Measurements from ENCODE around the gene CD320. TPM values are rescaled to one million over a fixed set of nuclear protein-coding genes. Genes with fewer than 3 reads are reported as not detected.
A peak's percentile ranks its signal among the peaks of the same experiment; 100 is the strongest.
"Not testable (repeated sequence)": the region's sequence is repeated elsewhere in the genome, so short reads cannot be mapped to it uniquely, and the experiment has no call there.

Gene CD320
- total and polyA plus RNA-seq, 10 of the 15 experiments (the other 5 are each of a cell fraction or from before 2014, with no cell fraction given), result 1.1 to 134 (median 46.5) TPM

- DNase-seq (ENCODE audit: low read depth, low spot score), result no peak
- ChIA-PET RAD21 (ENCODE audit: unreplicated experiment) (interaction anchor here (0.7 kb wide), 1 partner anchor 161 kb away, joined by 3 read pairs; no protein-coding TSS in a partner anchor), SMC1A (ENCODE audit: uncharacterized antibody, unreplicated experiment) (interaction anchor here (1.3 to 1.4 kb wide), 2 partner anchors 43 to 53 kb away, joined by 3 to 6 read pairs; no protein-coding TSS in a partner anchor), POLR2A (interaction anchor here (0.6 to 1.0 kb wide), 4 partner anchors 9 to 53 kb away, joined by 3 to 5 read pairs (median 4); no protein-coding TSS in a partner anchor), CTCF (interaction anchor here (0.6 to 1.9 kb wide), 5 partner anchors 9 to 261 kb away, joined by 3 to 8 read pairs (median 4); no protein-coding TSS in a partner anchor)
- Histone ChIP-seq H3K4me3 (peak overlapping the region; percentile 98), H3K4me2 (ENCODE audit: control insufficient read depth, insufficient read depth) (peak overlapping the region; percentile 94), H3K4me1 (ENCODE audit: control insufficient read depth, insufficient read depth, low read length) (peaks cover 21% of the 10 kb centered on the region), H3K27me3 (replicated peaks in 1 of 2; ENCODE audit: control insufficient read depth in 2 of 2, insufficient read depth in 2 of 2, low read length in 1 of 2) (no peaks in the 10 kb centered on the region), H3K9me3 (replicated peaks; ENCODE audit: control insufficient read depth, insufficient read depth, low read length) (no peaks in the 10 kb centered on the region), H3K36me3 (ENCODE audit: control insufficient read depth in 2 of 2, insufficient read depth in 2 of 2, low read length in 1 of 2) (peaks cover 5 to 10% of the 10 kb centered on the region in 2 experiments), H2AFZ (ENCODE audit: control insufficient read depth, low read depth, low read length) (no peak overlapping the region), H3K9ac (ENCODE audit: control insufficient read depth, insufficient read depth, low read length) (peak overlapping the region; percentile 93), H4K20me1 (ENCODE audit: control insufficient read depth, insufficient read depth) (no peaks in the 10 kb centered on the region), H3K79me2 (ENCODE audit: control insufficient read depth, insufficient read depth, low read length) (peaks cover 36% of the 10 kb centered on the region), H3K27ac (ENCODE audit: control insufficient read depth, insufficient read depth) (peak overlapping the region; percentile 84)
- no peak for ATAC-seq
- no peak for FAIRE-seq
- peak; percentile 73 for TF ChIP-seq MLLT1 (IDR thresholded peaks at IDR 0.05)
- TF ChIP-seq NFXL1 (IDR thresholded peaks at IDR 0.05; ENCODE audit: borderline replicate concordance), result no peak
- no peak for TF ChIP-seq FOS (IDR thresholded peaks at IDR 0.05; ENCODE audit: borderline replicate concordance, extremely low read depth, insufficient read length)
- no peak for TF ChIP-seq BCL3 (IDR thresholded peaks at IDR 0.05; ENCODE audit: borderline replicate concordance, insufficient read depth, low read depth, low read length, poor library complexity, severe bottlenecking)
- TF ChIP-seq STAT1 (conservative IDR thresholded peaks at IDR 0.05), result no peak
- intact Hi-C loops (cut with micrococcal nuclease; ENCODE audit: unreplicated experiment), result loop anchor here (5.0 kb wide), 1 partner anchor 53 kb away; no protein-coding TSS in a partner anchor
- BruUV-seq (replicated peaks), result no TSS peak
- in situ Hi-C loops (cut with MboI), result no loop called here
- 83% methylated on average over 19 of the region's 19 CpGs for WGBS (ENCODE audit: insufficient coverage, insufficient replicate concordance, low lambda C conversion rate, missing lambda C conversion rate)
Observed at GRCh38 chr19:8319807-8320520, 11.8 kb upstream of the CD320 start.

GRCh38 chr19:8318835-8319234 lies 10.7 kb upstream of the CD320 start:
- ChIA-PET POLR2A (interaction anchor here (1.1 kb wide), 1 partner anchor 11 kb away, joined by 3 read pairs; no protein-coding TSS in a partner anchor), CTCF (interaction anchor here (0.8 to 1.9 kb wide), 2 partner anchors 8 to 12 kb away, joined by 4 to 8 read pairs; no protein-coding TSS in a partner anchor), SMC1A (ENCODE audit: uncharacterized antibody, unreplicated experiment) (interaction anchor here (0.7 kb wide), 2 partner anchors 21 to 101 kb away, joined by 3 read pairs; no protein-coding TSS in a partner anchor)
- H3K9me3 ChIP-seq (replicated peaks; ENCODE audit: control insufficient read depth, insufficient read depth, low read length); intact Hi-C loops (cut with micrococcal nuclease; ENCODE audit: unreplicated experiment); H3K36me3 ChIP-seq (ENCODE audit: control insufficient read depth in 2 of 2, insufficient read depth in 2 of 2, low read length in 1 of 2); RAD21 ChIA-PET (ENCODE audit: unreplicated experiment); H3K4me3 ChIP-seq; ATAC-seq; in situ Hi-C loops (cut with MboI); H3K27me3 ChIP-seq (replicated peaks in 1 of 2; ENCODE audit: control insufficient read depth in 2 of 2, insufficient read depth in 2 of 2, low read length in 1 of 2); H4K20me1 ChIP-seq (ENCODE audit: control insufficient read depth, insufficient read depth); BruUV-seq (replicated peaks); H2AFZ ChIP-seq (ENCODE audit: control insufficient read depth, low read depth, low read length); DNase-seq (ENCODE audit: low read depth, low spot score); H3K4me2 ChIP-seq (ENCODE audit: control insufficient read depth, insufficient read depth); H3K9ac ChIP-seq (ENCODE audit: control insufficient read depth, insufficient read depth, low read length); FAIRE-seq; H3K27ac ChIP-seq (ENCODE audit: control insufficient read depth, insufficient read depth): not testable (repeated sequence)
- 89% methylated on average over 7 of the region's 9 CpGs for WGBS (ENCODE audit: insufficient coverage, insufficient replicate concordance, low lambda C conversion rate, missing lambda C conversion rate)
- H3K79me2 ChIP-seq (ENCODE audit: control insufficient read depth, insufficient read depth, low read length), result peaks cover 36% of the 10 kb centered on the region
- peaks cover 11% of the 10 kb centered on the region for H3K4me1 ChIP-seq (ENCODE audit: control insufficient read depth, insufficient read depth, low read length)
